ENCODE data around the gene ANKRD65.
"Not testable (repeated sequence)": the region's sequence is repeated elsewhere in the genome, so short reads cannot be mapped to it uniquely, and the experiment has no call there.

Gene ANKRD65

GRCh38 chr1:1451696-1452364, 30.8 kb upstream of the ANKRD65 start:
- TF ChIP-seq POLR2A (IDR thresholded peaks at IDR 0.05; ENCODE audit: low read length) (no peak), GATA1 (IDR thresholded peaks at IDR 0.05; ENCODE audit: low read depth, low read length) (no peak)
- DNase-seq, result no peak

- DNase-seq, result not testable (repeated sequence)
Measured at GRCh38 chr1:1450616-1451015, 29.5 kb upstream of the ANKRD65 start.

GRCh38 chr1:1449099-1449739, 28.1 kb upstream of the ANKRD65 start, which contains the start of gene ATAD3C:
TSS of gene ATAD3C (plus strand) at chr1:1449689. CDS start at chr1:1450684, 995 bp downstream.
- no peak for DNase-seq
- TF ChIP-seq GATA1 (IDR thresholded peaks at IDR 0.05; ENCODE audit: low read depth, low read length) (no peak), POLR2A (IDR thresholded peaks at IDR 0.05; ENCODE audit: low read length) (no peak)

GRCh38 chr1:1446631-1447030, 25.6 kb upstream of the ANKRD65 start:
- not testable (repeated sequence) for DNase-seq

- no peak for DNase-seq
- no peak for TF ChIP-seq GATA1 (IDR thresholded peaks at IDR 0.05; ENCODE audit: low read depth, low read length)
- no peak for TF ChIP-seq POLR2A (IDR thresholded peaks at IDR 0.05; ENCODE audit: low read length)
Measured at GRCh38 chr1:1442069-1442770, 21.1 kb upstream of the ANKRD65 start.

- TF ChIP-seq GATA1 (IDR thresholded peaks at IDR 0.05; ENCODE audit: low read depth, low read length) (no peak), POLR2A (IDR thresholded peaks at IDR 0.05; ENCODE audit: low read length) (no peak)
- peak; percentile 51 to 68 for DNase-seq
Measured at GRCh38 chr1:1441002-1441888, 20.2 kb upstream of the ANKRD65 start.

GRCh38 chr1:1440262-1441001, 19.4 kb upstream of the ANKRD65 start:
- DNase-seq, result no peak
- no peak for TF ChIP-seq GATA1 (IDR thresholded peaks at IDR 0.05; ENCODE audit: low read depth, low read length)
- TF ChIP-seq POLR2A (IDR thresholded peaks at IDR 0.05; ENCODE audit: low read length), result no peak

- DNase-seq, result no peak
- TF ChIP-seq GATA1 (IDR thresholded peaks at IDR 0.05; ENCODE audit: low read depth, low read length), result no peak
- no peak for TF ChIP-seq POLR2A (IDR thresholded peaks at IDR 0.05; ENCODE audit: low read length)
Measured at GRCh38 chr1:1439546-1440261, 18.6 kb upstream of the ANKRD65 start.

- TF ChIP-seq POLR2A (IDR thresholded peaks at IDR 0.05; ENCODE audit: low read length) (no peak), GATA1 (IDR thresholded peaks at IDR 0.05; ENCODE audit: low read depth, low read length) (no peak)
- no peak for DNase-seq
Measured at GRCh38 chr1:1438531-1439381, 17.7 kb upstream of the ANKRD65 start.

GRCh38 chr1:1437904-1438376, 16.9 kb upstream of the ANKRD65 start:
- no peak for TF ChIP-seq GATA1 (IDR thresholded peaks at IDR 0.05; ENCODE audit: low read depth, low read length)
- no peak for TF ChIP-seq POLR2A (IDR thresholded peaks at IDR 0.05; ENCODE audit: low read length)
- no peak for DNase-seq

GRCh38 chr1:1437033-1437903, 16.2 kb upstream of the ANKRD65 start:
- DNase-seq, result no peak
- TF ChIP-seq GATA1 (IDR thresholded peaks at IDR 0.05; ENCODE audit: low read depth, low read length), result no peak
- TF ChIP-seq POLR2A (IDR thresholded peaks at IDR 0.05; ENCODE audit: low read length), result no peak

Data from erythroblast (primary cell).